ENCODE results near the gene MED26.

MED26 gene

GRCh38 chr19:16588824-16589577, 39.0 kb downstream of the MED26 start:
- DNase-seq, result no peak

DNA sequence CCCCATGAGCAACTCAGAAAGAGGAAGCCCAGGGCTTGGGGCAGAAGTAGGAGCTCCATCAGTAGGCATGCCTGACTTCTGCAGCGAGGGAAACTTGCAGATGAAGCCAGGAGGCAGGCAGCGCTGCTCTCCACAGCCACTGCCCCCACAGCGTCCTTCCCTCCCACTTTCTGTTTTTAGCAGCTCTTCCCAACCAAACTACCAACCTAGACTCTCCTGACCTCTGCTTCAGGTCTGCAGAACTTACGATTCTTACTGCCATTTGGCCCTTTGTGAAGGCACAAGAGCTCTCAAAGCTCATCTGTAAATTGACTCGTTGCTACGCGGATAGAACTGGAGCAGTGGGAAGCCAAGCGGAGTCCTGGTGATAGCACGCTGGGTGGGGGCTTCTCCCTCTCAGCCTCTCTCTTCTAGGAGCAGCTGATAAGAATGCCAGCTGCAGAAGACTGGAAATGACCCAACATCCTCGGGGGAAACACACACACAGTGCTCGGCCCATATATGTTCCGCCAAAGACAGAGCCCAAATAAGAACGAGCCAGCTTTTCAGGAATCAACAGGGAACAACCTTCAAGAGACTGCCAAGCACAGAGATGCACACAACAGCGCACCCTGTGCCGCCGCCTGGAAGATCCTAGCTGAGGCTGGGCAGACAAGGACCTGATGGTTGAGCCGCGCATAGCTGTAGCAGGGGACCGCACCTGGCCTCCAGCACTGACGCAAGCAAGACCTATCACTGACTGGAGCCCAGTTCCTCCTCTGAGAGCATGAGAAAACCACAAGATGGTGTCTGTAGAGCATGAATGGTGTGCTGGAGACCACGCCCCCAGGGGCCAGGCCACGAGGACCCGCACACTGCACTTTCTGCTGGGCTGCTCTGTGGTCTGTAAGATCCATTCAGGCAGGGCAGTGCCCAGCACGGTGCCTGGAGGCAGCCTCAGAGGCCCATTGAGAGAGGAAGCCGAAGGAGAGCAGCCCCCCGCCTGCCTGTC, 39.9 kb downstream of the MED26 start:
- DNase-seq, result peak; percentile 28

GRCh38 chr19:16586991-16587832, 40.8 kb downstream of the MED26 start:
- DNase-seq, result no peak

DNA sequence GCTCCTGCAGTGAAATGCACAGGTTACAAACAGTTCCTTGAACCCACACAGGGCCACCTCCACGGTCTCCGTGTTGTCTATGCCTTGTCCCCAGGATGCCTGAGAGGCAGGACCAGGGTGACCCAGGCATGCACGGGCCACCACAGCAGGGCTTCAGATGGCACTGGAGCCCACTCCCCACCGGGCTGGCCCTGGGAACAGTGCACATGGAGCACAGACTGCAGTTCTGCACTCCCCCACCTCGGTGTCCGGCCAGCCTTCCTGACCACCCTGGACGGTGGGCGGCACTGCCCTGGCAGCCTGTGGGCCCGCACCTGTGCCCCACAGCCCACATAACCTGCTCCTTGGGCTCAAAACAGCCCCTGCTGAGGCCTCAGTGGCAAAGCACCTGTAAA, 41.5 kb downstream of the MED26 start:
- DNase-seq, result no peak

GRCh38 chr19:16585808-16586476, 42.1 kb downstream of the MED26 start:
- DNase-seq, result no peak

DNA sequence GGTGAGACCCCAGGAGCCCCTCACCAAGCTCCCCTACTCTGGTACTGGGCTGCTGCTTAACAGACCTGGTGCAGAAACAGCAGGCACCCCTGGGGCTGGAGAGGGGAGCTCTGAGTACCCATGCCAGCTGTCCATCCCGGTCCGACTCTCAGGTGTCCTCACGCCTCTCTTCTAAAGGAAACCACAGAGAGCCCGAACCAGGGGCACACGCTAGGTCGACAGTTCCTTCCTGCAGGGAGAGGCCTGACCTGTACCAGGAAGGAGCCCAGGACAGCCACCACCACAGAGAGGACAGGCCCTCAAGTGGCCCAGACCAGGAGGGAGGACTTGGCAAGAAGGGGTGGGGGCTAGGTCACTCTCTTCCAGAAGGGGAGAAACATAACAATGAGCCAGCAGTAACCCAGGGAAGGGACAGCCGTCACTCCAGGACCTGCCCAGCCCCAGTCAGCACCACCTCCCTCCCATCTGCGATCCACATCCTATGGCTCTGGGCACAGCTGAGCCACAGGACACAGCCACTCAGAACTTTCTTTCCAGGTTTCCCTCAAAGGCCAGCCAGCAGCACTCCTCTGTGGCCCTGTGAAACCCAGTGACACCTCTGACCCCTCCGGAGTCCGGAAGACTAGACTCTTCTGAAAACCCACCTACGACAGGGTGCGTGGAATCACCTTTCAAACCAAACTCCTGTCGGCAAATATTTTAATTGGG, 42.8 kb downstream of the MED26 start:
- no peak for DNase-seq

- no peak for DNase-seq
Observed at GRCh38 chr19:16584248-16585093, 43.5 kb downstream of the MED26 start.

DNA sequence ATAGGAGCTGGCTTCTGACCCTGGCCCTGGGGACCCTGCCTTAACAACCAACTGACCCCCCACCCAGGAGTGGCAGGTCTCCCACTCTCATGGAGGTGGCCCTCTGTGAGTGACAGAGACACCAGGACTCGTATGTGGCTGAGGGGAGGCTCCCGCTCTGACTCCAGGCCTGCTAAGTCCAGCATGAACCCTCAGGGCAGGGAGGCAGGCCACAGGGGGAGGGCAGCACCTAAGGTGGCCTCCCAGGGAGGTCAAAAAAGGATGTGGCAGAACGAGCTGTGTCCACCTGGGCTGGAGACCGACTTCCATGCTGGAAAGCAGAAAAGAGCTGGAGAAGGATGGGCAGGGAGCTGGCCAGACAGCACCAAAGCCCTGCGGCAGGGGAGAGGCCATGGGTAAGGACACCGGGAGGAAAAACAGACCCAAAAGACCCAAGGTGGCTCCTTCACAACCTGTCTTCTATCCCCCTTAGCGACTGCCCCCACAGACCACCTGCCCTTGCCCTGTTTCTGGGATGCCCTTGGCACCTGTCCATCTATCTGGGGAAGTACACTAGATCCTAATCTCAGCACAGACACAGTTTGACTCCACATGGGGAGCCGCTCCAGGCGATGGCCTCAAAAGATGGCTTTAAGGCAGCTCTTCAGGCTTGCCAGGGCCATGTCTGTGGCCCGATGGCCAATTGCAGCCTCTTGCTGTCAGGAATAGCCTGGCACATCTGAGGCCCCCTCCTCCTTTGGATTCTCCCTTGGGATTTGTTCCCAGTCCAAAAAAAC, 45.3 kb downstream of the MED26 start:
- no peak for DNase-seq

GRCh38 chr19:16581971-16582343, 46.0 kb downstream of the MED26 start:
- no peak for DNase-seq

DNA sequence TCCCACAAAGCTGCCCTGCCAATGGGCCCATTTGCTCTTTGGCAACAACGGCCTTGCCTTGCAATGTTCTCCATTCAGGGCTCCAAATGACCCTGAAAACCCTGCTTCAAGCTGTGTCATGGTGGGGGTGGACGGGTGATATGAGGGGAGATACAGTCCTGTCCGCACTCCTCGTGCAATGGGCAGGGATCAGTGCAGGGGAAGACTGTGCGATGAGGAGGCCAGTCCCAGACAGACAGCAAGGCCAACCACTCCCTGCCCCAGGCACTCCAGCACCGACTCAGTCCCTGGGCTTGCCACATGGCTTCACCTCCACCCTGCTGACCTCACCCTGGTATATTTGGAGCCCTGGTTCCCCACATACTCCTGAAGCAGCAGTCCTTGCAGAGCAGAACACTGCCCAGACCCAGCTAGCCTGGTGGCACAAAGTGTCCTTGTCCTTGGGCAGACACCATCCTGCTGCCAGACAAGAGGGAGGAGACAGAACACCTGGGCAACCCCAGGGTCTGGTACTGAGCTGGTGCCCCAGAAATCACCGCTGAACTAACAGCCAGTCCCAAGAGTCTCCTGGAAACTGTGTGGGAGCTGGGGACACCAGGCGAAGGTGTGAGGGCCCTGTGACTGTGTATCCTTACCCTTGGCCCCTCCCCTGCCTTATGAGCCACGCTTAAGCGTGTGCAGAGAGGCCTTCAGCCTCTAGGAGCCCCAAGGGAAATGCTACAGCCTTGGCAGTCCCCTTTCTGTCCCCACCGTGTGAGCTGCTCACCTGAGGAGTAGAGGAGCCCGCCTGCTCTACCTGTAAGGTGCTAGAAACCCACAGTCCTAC, 46.6 kb downstream of the MED26 start:
- DNase-seq, result no peak

GRCh38 chr19:16579381-16579780, 48.6 kb downstream of the MED26 start:
- DNase-seq, result no peak

- no peak for DNase-seq
Observed at GRCh38 chr19:16577531-16577985, 50.4 kb downstream of the MED26 start.

GRCh38 chr19:16576690-16577530, 51.1 kb downstream of the MED26 start:
- DNase-seq, result no peak

DNA sequence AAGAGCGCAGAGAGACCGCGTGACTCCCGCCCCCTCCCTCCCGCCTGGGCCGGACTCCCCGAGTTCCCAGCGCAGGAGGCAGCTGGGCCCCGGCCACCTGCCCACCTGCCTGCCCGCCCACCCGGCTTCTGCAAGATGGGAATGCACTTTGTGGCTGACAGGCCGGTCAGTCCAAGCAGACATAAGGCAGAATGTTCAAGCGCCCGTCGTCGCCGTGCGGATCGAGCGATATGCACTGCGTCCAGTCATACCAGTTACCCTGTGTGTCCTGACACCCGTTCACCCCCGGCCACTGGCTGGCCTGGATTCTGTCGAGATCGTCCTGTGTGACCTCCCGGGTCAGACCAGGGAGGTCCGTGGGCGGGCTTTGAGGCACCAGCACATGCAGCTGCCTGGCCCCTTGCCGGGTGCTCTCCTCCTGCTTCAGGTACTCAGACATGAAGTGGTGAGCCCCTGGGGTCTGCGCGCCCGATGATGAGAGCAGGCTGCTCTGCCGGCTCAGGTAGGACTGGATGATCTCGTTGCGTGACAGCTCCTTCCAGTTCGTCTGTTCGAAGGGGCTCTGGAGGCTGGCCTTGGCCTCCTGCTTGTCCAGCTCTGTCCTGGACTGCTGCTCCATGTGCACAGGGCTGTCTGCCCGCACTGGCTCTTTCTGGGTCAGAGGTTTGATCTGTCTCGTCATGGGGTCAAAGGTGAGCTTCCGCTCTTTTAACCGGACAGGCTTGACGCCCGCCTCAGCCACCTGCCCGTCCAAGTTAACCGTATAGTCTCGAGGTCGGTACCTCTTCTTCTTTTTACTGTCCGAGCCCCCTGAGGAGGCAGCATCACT, 51.9 kb downstream of the MED26 start:
- DNase-seq, result no peak

GRCh38 chr19:16575282-16575681, 52.7 kb downstream of the MED26 start:
- DNase-seq, result no peak

- no peak for DNase-seq
Observed at GRCh38 chr19:16573925-16574324, 54.1 kb downstream of the MED26 start.

DNA sequence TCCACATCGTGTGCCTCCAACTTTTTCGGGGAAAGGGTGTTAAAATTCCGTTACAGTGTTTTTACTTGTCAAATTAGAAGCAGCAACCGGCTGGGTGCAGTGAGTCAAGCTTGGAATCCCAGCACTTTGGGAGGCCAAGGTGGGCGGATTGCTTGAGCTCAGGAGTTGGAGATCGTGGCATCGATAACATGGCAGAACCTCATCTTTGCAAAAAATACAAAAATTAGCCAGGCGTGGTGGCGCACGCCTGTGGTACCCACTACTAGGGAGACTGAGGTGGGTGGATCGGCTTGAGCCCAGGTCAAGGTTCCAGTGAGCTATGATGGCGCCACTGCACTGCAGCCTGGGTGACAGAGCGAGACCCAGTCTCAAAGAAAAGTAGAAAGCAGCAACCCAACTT, 54.7 kb downstream of the MED26 start:
- DNase-seq, result no peak
